A549 treated with AZD9567 at 1 μM for 4 hours (cell line): Measurements from ENCODE around the gene CENPU. TPM values are rescaled to one million over a fixed set of nuclear protein-coding genes. Genes with fewer than 3 reads are reported as not detected.

Experiments
- total RNA-seq: library from RNA; stranded (reverse); fragments of 200-300 nt; extraction: Qiagen RNA extraction; gene quantifications from 5 replicates; pipeline ENCODE4 v1.2.3, GENCODE V29; 2022; ENCODE audit not compliant: insufficient read depth

Gene CENPU, protein sequence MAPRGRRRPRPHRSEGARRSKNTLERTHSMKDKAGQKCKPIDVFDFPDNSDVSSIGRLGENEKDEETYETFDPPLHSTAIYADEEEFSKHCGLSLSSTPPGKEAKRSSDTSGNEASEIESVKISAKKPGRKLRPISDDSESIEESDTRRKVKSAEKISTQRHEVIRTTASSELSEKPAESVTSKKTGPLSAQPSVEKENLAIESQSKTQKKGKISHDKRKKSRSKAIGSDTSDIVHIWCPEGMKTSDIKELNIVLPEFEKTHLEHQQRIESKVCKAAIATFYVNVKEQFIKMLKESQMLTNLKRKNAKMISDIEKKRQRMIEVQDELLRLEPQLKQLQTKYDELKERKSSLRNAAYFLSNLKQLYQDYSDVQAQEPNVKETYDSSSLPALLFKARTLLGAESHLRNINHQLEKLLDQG
- total RNA-seq = 23.2 to 25.5 TPM (median 24.8 TPM) in 5 replicates

DNA sequence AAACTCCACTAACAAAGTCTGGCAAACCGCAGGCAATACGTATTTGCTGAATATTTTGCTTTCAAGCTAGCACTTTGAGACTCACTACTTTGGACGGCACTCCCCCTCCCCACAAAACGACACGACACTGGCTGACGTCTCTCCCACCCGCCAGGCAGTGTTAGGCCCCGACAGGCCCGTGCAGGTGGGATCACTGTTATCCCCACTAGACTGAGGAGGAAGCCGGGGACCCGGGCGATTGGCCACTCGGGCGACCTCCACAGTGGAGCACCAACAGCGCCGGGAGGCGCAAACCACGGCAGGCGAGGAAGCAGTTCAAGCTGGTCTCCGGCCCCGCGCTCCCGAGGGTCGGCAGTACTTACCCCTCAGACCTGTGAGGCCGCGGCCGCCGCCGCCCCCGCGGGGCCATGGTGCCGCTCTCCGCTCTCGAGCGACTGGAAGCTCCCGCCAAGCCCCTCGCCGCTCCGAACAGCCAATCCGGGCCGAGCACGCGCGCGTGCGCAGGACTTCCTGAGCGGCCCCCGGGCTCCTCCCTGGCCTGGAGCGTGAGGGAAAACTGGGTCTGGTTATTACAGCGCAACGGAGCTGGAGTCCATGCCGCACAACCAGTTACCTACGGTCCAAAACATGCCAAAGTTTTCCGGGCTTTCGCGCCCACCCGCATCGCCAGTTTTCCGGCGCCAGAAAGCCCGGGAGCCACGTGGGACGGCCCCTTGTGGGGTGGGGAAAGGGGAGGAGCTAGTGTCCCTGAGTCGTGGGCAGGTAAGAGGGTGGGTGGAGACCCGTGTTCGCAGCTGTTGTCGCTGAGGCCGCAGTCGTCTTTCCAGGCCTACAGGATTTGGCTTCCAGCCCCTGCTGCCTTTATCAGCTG, at the start of gene CENPU:
CENPU (minus strand) TSS at position 443 of the 871 bp plus-strand sequence; CDS start at position 409, 34 bp downstream.

DNA sequence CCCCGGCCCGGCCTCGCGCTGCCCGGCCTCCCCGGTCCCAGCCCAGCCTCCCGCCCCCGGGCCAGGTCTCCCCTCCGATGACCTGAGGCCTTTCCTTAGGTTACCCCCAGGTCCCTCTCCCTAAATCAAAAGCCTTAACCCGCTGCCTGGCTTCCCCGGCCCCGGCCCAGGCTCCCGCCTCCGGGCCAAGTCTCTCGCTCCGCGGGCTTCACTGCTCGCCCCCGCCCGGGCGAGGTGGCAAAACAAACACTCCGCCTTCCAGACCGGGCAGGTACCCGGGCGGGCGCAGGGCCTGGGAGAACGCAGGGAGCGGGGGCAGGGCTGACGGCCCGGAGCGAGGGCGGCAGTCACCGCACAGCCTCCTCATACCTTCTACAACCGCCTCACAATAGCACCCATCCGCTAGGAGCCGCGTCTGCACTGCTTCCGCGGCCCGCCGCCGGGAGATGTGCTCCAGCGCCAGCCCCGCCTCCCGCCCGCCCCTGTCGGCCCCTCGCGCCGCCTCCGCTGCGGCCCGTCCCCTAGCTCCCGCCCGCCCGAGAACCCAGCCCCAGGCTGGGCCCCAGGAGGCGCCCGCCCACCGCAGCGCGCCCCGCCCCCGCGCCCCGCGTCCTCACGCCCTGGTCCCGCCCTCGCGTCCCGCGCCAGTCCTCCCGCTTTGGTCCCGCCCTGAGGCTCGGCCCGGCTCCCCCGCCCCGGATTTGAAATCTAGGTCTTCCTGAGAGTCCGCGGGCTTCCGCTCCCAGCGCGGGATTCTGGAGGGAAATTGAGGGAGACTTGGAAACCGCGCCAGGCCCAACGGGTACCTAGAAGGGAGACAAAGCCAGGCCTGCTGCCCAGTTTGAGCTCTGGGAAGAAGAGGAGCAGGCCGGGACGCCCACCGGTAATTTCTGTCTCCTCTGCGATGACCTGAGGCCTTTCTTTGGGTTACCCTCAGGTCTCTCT, 84.6 kb downstream of the CENPU start, which contains the start of the genes CASP3 and PRIMPOL:
CASP3 (minus strand) TSS at position 422 of the 945 bp plus-strand sequence. CDS start 10,994 bp downstream, outside the sequence.
PRIMPOL (plus strand) TSS at position 713 of the 945 bp plus-strand sequence. CDS start 7,403 bp downstream, outside the sequence.

Other genes with a start within 250 kb of the CENPU start
- gene CASP3, start 84.6 kb downstream of the CENPU start, total RNA-seq = 22.1 to 26.7 TPM (median 23.5 TPM) in 5 replicates
- 5.3 to 6.8 TPM (median 6.3 TPM) in 5 replicates for gene PRIMPOL, start 84.4 kb downstream of the CENPU start, total RNA-seq
- gene ACSL1, start 91.9 kb upstream of the CENPU start, total RNA-seq = 28.3 to 34.3 TPM (median 30.6 TPM) in 5 replicates